ENCODE measurements around the gene PTBP2. TPM values are rescaled to one million over a fixed set of nuclear protein-coding genes. Genes with fewer than 3 reads are reported as not detected.

PTBP2 gene
- total and polyA plus RNA-seq, 2 experiments from 2014 or later: 6.7 to 60.7 TPM

- Histone ChIP-seq H3K9me2 (replicated peaks; ENCODE audit: insufficient read depth) (no peaks in the 10 kb centered on the region), H3K27me3 (no peaks in the 10 kb centered on the region), H3K4me2 (no peak overlapping the region), H3K79me2 (no peaks in the 10 kb centered on the region), H3K4me1 (ENCODE audit: insufficient read depth) (no peaks in the 10 kb centered on the region), H3K27ac (no peak overlapping the region), H4K20me1 (ENCODE audit: insufficient read depth, poor library complexity, severe bottlenecking) (no peaks in the 10 kb centered on the region), H3K4me3 (no peak overlapping the region), H2AFZ (no peak overlapping the region), H3K9me3 (ENCODE audit: low read depth) (no peaks in the 10 kb centered on the region), H3K36me3 (replicated peaks; ENCODE audit: insufficient read depth, low read depth) (no peaks in the 10 kb centered on the region)
- WGBS (ENCODE audit: low lambda C conversion rate, missing lambda C conversion rate): 92% methylated on average over 5 of the region's 5 CpGs
- no peak for TF ChIP-seq EZH2 (IDR thresholded peaks at IDR 0.05; ENCODE audit: borderline replicate concordance)
- no peak for TF ChIP-seq CTCF (IDR thresholded peaks at IDR 0.05; ENCODE audit: poor library complexity)
- TF ChIP-seq EZH2phosphoT487 (IDR thresholded peaks at IDR 0.05; ENCODE audit: low read depth, severe bottlenecking, unreplicated experiment): no peak
- no peak for DNase-seq (ENCODE audit: low spot score)
Observed at GRCh38 chr1:96804648-96805047, 83.1 kb downstream of the PTBP2 start.

GRCh38 chr1:96808191-96808590 is 86.6 kb downstream of the PTBP2 start:
- H4K20me1 ChIP-seq (ENCODE audit: insufficient read depth, poor library complexity, severe bottlenecking): no peaks in the 10 kb centered on the region
- H3K27me3 ChIP-seq: no peaks in the 10 kb centered on the region
- no peaks in the 10 kb centered on the region for H3K9me2 ChIP-seq (replicated peaks; ENCODE audit: insufficient read depth)
- TF ChIP-seq EZH2phosphoT487 (IDR thresholded peaks at IDR 0.05; ENCODE audit: low read depth, severe bottlenecking, unreplicated experiment): no peak
- no peak for TF ChIP-seq CTCF (IDR thresholded peaks at IDR 0.05; ENCODE audit: poor library complexity)
- TF ChIP-seq EZH2 (IDR thresholded peaks at IDR 0.05; ENCODE audit: borderline replicate concordance): no peak
- no peak overlapping the region for H3K4me3 ChIP-seq
- H3K4me2 ChIP-seq: no peak overlapping the region
- no peaks in the 10 kb centered on the region for H3K79me2 ChIP-seq
- 63% methylated on average over 2 of the region's 2 CpGs for WGBS (ENCODE audit: low lambda C conversion rate, missing lambda C conversion rate)
- no peak for DNase-seq (ENCODE audit: low spot score)
- H2AFZ ChIP-seq: no peak overlapping the region
- H3K9me3 ChIP-seq (ENCODE audit: low read depth): no peaks in the 10 kb centered on the region
- no peak overlapping the region for H3K27ac ChIP-seq
- no peaks in the 10 kb centered on the region for H3K36me3 ChIP-seq (replicated peaks; ENCODE audit: insufficient read depth, low read depth)
- no peaks in the 10 kb centered on the region for H3K4me1 ChIP-seq (ENCODE audit: insufficient read depth)

DNA sequence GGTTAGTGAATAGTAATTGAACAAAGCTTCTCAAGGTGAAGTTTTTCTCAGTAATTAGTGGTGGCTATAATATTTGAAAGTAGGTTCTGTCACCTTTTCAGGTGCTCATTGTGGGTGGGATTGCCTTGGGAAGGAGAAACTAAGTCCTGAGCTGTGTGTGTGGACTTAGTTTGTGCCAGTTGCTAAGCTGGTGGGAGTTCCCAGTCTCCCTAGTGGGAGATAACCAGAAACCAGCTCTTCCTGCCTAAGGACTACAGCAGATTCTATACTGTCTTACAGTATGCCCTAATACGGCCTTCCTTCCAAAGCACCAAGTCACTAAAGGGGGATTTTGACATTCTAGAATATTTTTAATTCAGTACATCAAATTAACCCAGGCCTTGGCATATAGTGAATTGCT is 94.3 kb downstream of the PTBP2 start:
- H3K4me3 ChIP-seq: no peak overlapping the region
- H2AFZ ChIP-seq: no peak overlapping the region
- H3K79me2 ChIP-seq: no peaks in the 10 kb centered on the region
- no peaks in the 10 kb centered on the region for H3K9me2 ChIP-seq (replicated peaks; ENCODE audit: insufficient read depth)
- DNase-seq (ENCODE audit: low spot score): no peak
- no peaks in the 10 kb centered on the region for H3K27me3 ChIP-seq
- H3K4me1 ChIP-seq (ENCODE audit: insufficient read depth): no peaks in the 10 kb centered on the region
- no peaks in the 10 kb centered on the region for H3K36me3 ChIP-seq (replicated peaks; ENCODE audit: insufficient read depth, low read depth)
- H3K27ac ChIP-seq: no peak overlapping the region
- no peak overlapping the region for H3K4me2 ChIP-seq
- H4K20me1 ChIP-seq (ENCODE audit: insufficient read depth, poor library complexity, severe bottlenecking): no peaks in the 10 kb centered on the region
- no peaks in the 10 kb centered on the region for H3K9me3 ChIP-seq (ENCODE audit: low read depth)
- WGBS (ENCODE audit: low lambda C conversion rate, missing lambda C conversion rate): 85% methylated on average over 1 of the region's 1 CpG
- no peak for TF ChIP-seq EZH2 (IDR thresholded peaks at IDR 0.05; ENCODE audit: borderline replicate concordance)
- no peak for TF ChIP-seq CTCF (IDR thresholded peaks at IDR 0.05; ENCODE audit: poor library complexity)
- TF ChIP-seq EZH2phosphoT487 (IDR thresholded peaks at IDR 0.05; ENCODE audit: low read depth, severe bottlenecking, unreplicated experiment): no peak

GRCh38 chr1:96820107-96820506 is 98.5 kb downstream of the PTBP2 start:
- WGBS (ENCODE audit: low lambda C conversion rate, missing lambda C conversion rate): 59% methylated on average over 1 of the region's 1 CpG
- Histone ChIP-seq H3K9me2 (replicated peaks; ENCODE audit: insufficient read depth) (no peaks in the 10 kb centered on the region), H4K20me1 (ENCODE audit: insufficient read depth, poor library complexity, severe bottlenecking) (no peaks in the 10 kb centered on the region), H3K36me3 (replicated peaks; ENCODE audit: insufficient read depth, low read depth) (no peaks in the 10 kb centered on the region), H3K9me3 (ENCODE audit: low read depth) (no peaks in the 10 kb centered on the region), H3K4me2 (no peak overlapping the region), H3K4me1 (ENCODE audit: insufficient read depth) (no peaks in the 10 kb centered on the region), H2AFZ (no peak overlapping the region), H3K4me3 (no peak overlapping the region), H3K27me3 (no peaks in the 10 kb centered on the region), H3K27ac (no peak overlapping the region), H3K79me2 (no peaks in the 10 kb centered on the region)
- no peak for TF ChIP-seq EZH2 (IDR thresholded peaks at IDR 0.05; ENCODE audit: borderline replicate concordance)
- TF ChIP-seq CTCF (IDR thresholded peaks at IDR 0.05; ENCODE audit: poor library complexity): no peak
- no peak for TF ChIP-seq EZH2phosphoT487 (IDR thresholded peaks at IDR 0.05; ENCODE audit: low read depth, severe bottlenecking, unreplicated experiment)
- DNase-seq (ENCODE audit: low spot score): no peak
